GM19324 (cell line): ENCODE data around the gene HSPB7.
"Not testable (repeated sequence)": the region's sequence is repeated elsewhere in the genome, so short reads cannot be mapped to it uniquely, and the experiment has no call there.

Experiments used
- ATAC-seq: cut with Tn5 transposase; IDR thresholded peaks from one replicate; pipeline ENCODE4 v1.9.1; 2021; ENCODE audit warnings: mild to moderate bottlenecking, moderate library complexity; ENCODE audit not compliant: unreplicated experiment, low FRiP score

HSPB7 gene

GRCh38 chr1:16023050-16023653 lies 5.3 kb upstream of the HSPB7 start:
- no peak for ATAC-seq

GRCh38 chr1:16022393-16022792 lies 4.5 kb upstream of the HSPB7 start:
- ATAC-seq: no peak

GRCh38 chr1:16021681-16022080 lies 3.8 kb upstream of the HSPB7 start, which contains the start of gene CLCNKA:
CLCNKA (plus strand) TSS chr1:16022036; CDS start chr1:16022620, 584 bp downstream.
- no peak for ATAC-seq

- not testable (repeated sequence) for ATAC-seq
Observed at GRCh38 chr1:16020878-16021277, 3.0 kb upstream of the HSPB7 start.

- no peak for ATAC-seq
Observed at GRCh38 chr1:16020325-16020724, 2.5 kb upstream of the HSPB7 start.

- no peak for ATAC-seq
Observed at GRCh38 chr1:16019644-16020277, 1.9 kb upstream of the HSPB7 start.

GRCh38 chr1:16018749-16019643 lies 1.2 kb upstream of the HSPB7 start:
- no peak for ATAC-seq

GRCh38 chr1:16018308-16018707 lies 465 bp upstream of the HSPB7 start:
- ATAC-seq: no peak

GRCh38 chr1:16017076-16017460 lies 775 bp downstream of the HSPB7 start:
- ATAC-seq: no peak

GRCh38 chr1:16015960-16016901 lies 1.6 kb downstream of the HSPB7 start:
- no peak for ATAC-seq

- ATAC-seq: no peak
Observed at GRCh38 chr1:16015491-16015890, 2.4 kb downstream of the HSPB7 start.

- no peak for ATAC-seq
Observed at GRCh38 chr1:16014509-16015482, 3.0 kb downstream of the HSPB7 start.

GRCh38 chr1:16013908-16014258 lies 4.0 kb downstream of the HSPB7 start:
- ATAC-seq: no peak

GRCh38 chr1:16013220-16013907 lies 4.5 kb downstream of the HSPB7 start:
- no peak for ATAC-seq

GRCh38 chr1:16012590-16013219 lies 5.1 kb downstream of the HSPB7 start:
- ATAC-seq: no peak

- no peak for ATAC-seq
Observed at GRCh38 chr1:16011936-16012589, 5.8 kb downstream of the HSPB7 start.

GRCh38 chr1:16010837-16011236 lies 7.0 kb downstream of the HSPB7 start:
- ATAC-seq: no peak

- ATAC-seq: no peak
Observed at GRCh38 chr1:16009678-16010077, 8.2 kb downstream of the HSPB7 start.
